Natural killer cell (primary cell): ENCODE data around the gene JARID2. TPM values are rescaled to one million over a fixed set of nuclear protein-coding genes. Genes with fewer than 3 reads are reported as not detected.
A peak's percentile ranks its signal among the peaks of the same experiment; 100 is the strongest.

Source experiments
- ATAC-seq, 3 donors: fragments of 150-1000 bp in 2 of 3; fragments of 200-7000 bp in 1 of 3; cut with Tn5 transposase; 1 replicate in 1 of 3; 2 replicates in 2 of 3; pipeline ENCODE4 v1.10.0; 2021; ENCODE audit warnings: mild to moderate bottlenecking in 2 of 3, moderate library complexity in 2 of 3
- DNase-seq, 2 donors: peaks; one replicate each; pipeline versions ENCODE4 v3.0.0 to v3.0.0-alpha.2; 2013 to 2021; ENCODE audit warnings: mixed read lengths in 1 of 2
- H3K27ac ChIP-seq: one replicate; pipeline ENCODE4 v1.5.1; 2013; ENCODE audit warnings: mild to moderate bottlenecking, low read length
- H3K27me3 ChIP-seq: one replicate; pipeline ENCODE4 v1.6.1; 2013; ENCODE audit warnings: low read length; ENCODE audit not compliant: control insufficient read depth, insufficient read depth
- H3K36me3 ChIP-seq: one replicate; pipeline ENCODE4 v1.6.1; 2013; ENCODE audit warnings: low read length; ENCODE audit not compliant: control insufficient read depth, insufficient read depth
- H3K4me1 ChIP-seq: one replicate; pipeline ENCODE4 v1.6.1; 2013; ENCODE audit warnings: low read length; ENCODE audit not compliant: control insufficient read depth, insufficient read depth
- H3K4me3 ChIP-seq: one replicate; pipeline ENCODE4 v1.5.1; 2013; ENCODE audit warnings: low read length
- H3K9me3 ChIP-seq: one replicate; pipeline ENCODE4 v1.6.1; 2013; ENCODE audit warnings: low read length; ENCODE audit not compliant: control insufficient read depth, insufficient read depth
- H3K27ac Mint-ChIP-seq, 2 donors: one replicate each; pipeline ENCODE4 v1.8.0; 2022; ENCODE audit warnings: mild to moderate bottlenecking in 2 of 2, mixed read lengths in 2 of 2, moderate library complexity in 1 of 2
- H3K27me3 Mint-ChIP-seq, 2 donors: one replicate each; pipeline ENCODE4 v1.8.0; 2022; ENCODE audit warnings: low read depth in 2 of 2, mixed read lengths in 2 of 2
- H3K36me3 Mint-ChIP-seq: one replicate; pipeline ENCODE4 v1.8.0; 2022; ENCODE audit warnings: mixed read lengths
- H3K4me1 Mint-ChIP-seq, 2 donors: one replicate each; pipeline ENCODE4 v1.8.0; 2022; ENCODE audit warnings: mixed read lengths in 2 of 2
- H3K4me3 Mint-ChIP-seq: one replicate; pipeline ENCODE4 v1.8.0; 2022; ENCODE audit warnings: mild to moderate bottlenecking, moderate library complexity, mixed read lengths
- H3K9me3 Mint-ChIP-seq, 2 donors: one replicate each; pipeline ENCODE4 v1.8.0; 2022; ENCODE audit warnings: mixed read lengths in 2 of 2
- WGBS: methylation state at CpG from one replicate; pipeline ENCODE4 v1.1.7; 2013; ENCODE audit warnings: missing lambda C conversion rate; ENCODE audit not compliant: insufficient coverage; 5-methylcytosine and 5-hydroxymethylcytosine counted together
- intact Hi-C: fragments of 100-400 bp; cut with micrococcal nuclease; formaldehyde crosslinking; loops from one replicate; pipeline ENCODE4 v1.14.2; 2022
- total RNA-seq, 4 donors: library from RNA; stranded (reverse); fragments of 120-200 nt in 1 of 4; gene quantifications; one replicate each; pipeline versions ENCODE4 v1.2.3 to v1.2.4, GENCODE V29; 2013 to 2022
- TF ChIP-seq, protein P1 (sequence below): fragments of 200-600 bp; IDR thresholded peaks from one replicate; pipeline ENCODE4 v1.8.0; 2022; ENCODE audit warnings: antibody characterized with exemption

Gene JARID2
- total RNA-seq, 3 donors from 2014 or later (not counting 1 experiment from before 2014, with no cell fraction given), result 49.9 to 60.9 (median 60.5) TPM

DNA sequence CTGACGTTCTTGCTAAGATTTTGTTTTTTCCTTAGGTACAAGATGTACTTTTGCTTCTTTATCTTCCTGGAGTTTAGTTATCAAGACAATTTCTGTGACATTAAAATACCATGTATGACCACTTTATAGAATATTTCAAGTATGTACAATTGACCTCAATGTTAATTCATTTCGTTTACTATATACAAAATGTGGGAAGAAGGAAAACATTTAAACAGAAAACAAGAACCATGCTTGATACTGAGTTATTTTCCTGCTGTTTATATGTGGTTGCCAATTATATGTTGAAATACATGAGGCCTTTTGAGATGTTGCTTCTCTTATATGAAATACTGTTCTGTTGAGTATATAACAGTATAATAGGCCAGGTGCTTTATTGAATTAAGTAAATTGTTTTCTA, 184.3 kb downstream of the JARID2 start:
- TF ChIP-seq, protein P1, sequence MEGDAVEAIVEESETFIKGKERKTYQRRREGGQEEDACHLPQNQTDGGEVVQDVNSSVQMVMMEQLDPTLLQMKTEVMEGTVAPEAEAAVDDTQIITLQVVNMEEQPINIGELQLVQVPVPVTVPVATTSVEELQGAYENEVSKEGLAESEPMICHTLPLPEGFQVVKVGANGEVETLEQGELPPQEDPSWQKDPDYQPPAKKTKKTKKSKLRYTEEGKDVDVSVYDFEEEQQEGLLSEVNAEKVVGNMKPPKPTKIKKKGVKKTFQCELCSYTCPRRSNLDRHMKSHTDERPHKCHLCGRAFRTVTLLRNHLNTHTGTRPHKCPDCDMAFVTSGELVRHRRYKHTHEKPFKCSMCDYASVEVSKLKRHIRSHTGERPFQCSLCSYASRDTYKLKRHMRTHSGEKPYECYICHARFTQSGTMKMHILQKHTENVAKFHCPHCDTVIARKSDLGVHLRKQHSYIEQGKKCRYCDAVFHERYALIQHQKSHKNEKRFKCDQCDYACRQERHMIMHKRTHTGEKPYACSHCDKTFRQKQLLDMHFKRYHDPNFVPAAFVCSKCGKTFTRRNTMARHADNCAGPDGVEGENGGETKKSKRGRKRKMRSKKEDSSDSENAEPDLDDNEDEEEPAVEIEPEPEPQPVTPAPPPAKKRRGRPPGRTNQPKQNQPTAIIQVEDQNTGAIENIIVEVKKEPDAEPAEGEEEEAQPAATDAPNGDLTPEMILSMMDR, result no peak
- Mint-ChIP-seq H3K27me3 (no peaks in the 10 kb centered on the region), H3K4me1 (peaks cover 95 to 96% of the 10 kb centered on the region in 2 donors), H3K9me3 (no peaks in the 10 kb centered on the region), H3K27ac (peak overlapping the region in 1 of 2 donors; percentile 56), H3K36me3 (no peaks in the 10 kb centered on the region), H3K4me3 (no peak overlapping the region)
- no peak for DNase-seq
- Histone ChIP-seq H3K27me3 (no peaks in the 10 kb centered on the region), H3K4me1 (peaks cover 42% of the 10 kb centered on the region), H3K27ac (no peak overlapping the region), H3K4me3 (no peak overlapping the region), H3K36me3 (no peaks in the 10 kb centered on the region), H3K9me3 (no peaks in the 10 kb centered on the region)
- no CpG with 5 or more reads among the region's 2 CpGs for WGBS
- intact Hi-C loops, result no loop called here
- ATAC-seq, result no peak

DNA sequence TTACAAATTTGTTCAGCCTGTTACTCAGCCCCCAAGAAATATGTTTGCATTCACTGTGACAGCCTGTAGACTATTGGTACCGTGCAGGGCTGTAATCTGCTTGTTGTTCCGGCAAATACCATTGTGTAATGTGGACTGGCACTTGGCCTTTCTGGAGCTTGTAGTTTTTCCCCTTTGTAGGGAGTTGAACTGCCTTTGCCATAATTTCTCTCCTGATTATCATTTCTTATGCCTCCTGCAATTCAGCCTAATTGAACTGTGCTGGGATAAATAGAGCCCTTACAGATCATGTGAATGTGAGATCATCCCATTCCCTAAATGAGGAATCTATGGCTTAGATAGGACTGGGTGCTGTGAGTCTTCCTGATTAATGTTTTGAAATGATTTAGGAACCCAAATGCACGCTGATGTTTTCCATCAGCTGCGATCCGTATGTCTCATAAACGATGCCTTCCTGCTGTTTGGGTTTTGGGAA, 185.1 kb downstream of the JARID2 start:
- Histone ChIP-seq H3K4me3 (no peak overlapping the region), H3K9me3 (no peaks in the 10 kb centered on the region), H3K4me1 (peaks cover 44% of the 10 kb centered on the region), H3K36me3 (no peaks in the 10 kb centered on the region), H3K27ac (no peak overlapping the region), H3K27me3 (no peaks in the 10 kb centered on the region)
- 97% methylated on average over 6 of the region's 6 CpGs for WGBS
- no peak for ATAC-seq
- TF ChIP-seq, protein P1, result no peak
- no peak for DNase-seq
- Mint-ChIP-seq H3K4me3 (no peak overlapping the region), H3K4me1 (peaks cover 90 to 91% of the 10 kb centered on the region in 2 donors), H3K27ac (peak overlapping the region; percentile 56 to 82), H3K9me3 (no peaks in the 10 kb centered on the region), H3K27me3 (no peaks in the 10 kb centered on the region), H3K36me3 (no peaks in the 10 kb centered on the region)
- intact Hi-C loops, result no loop called here

DNA sequence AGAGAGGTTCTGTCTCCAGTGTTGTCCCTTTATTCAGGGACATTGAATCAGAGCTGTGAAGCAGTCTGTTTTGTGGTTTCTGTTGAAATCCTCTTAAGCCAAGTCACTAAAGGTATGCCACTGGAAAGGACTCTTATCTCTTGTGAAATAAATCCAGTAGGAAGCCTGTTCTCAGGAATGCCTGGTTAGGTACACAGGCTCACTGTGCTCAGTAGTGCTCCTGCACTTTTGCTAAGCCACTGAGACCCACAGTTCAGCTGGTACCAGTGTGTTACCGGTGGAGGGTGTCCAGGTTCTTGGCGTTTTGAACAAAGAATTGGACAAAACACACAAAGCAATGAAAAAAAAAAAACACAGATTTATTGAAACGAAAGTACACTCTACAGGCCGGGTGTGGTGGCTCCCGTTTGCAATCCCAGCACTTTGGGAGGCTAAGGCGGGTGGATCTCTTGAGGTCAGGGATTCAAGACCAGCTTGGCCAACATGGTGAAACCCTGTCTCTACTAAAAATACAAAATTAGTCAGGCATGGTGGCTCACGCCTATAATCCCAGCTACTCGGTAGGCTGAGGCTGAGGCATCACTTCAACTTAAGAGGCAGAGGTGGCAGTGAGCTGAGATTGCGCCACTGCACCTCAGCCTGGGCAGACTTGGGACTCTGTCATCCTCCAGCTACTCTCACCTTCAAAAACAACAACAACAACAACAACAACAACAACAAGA, 186.1 kb downstream of the JARID2 start:
- peaks cover 48% of the 10 kb centered on the region for H3K4me1 ChIP-seq
- H3K27me3 ChIP-seq, result no peaks in the 10 kb centered on the region
- ATAC-seq, result no peak
- H3K27ac ChIP-seq, result no peak overlapping the region
- peak overlapping the region; percentile 56 to 82 for H3K27ac Mint-ChIP-seq
- no peaks in the 10 kb centered on the region for H3K9me3 Mint-ChIP-seq
- no peak for DNase-seq
- H3K9me3 ChIP-seq, result no peaks in the 10 kb centered on the region
- intact Hi-C loops, result no loop called here
- no peaks in the 10 kb centered on the region for H3K36me3 ChIP-seq
- H3K27me3 Mint-ChIP-seq, result no peaks in the 10 kb centered on the region
- TF ChIP-seq, protein P1, result no peak
- peaks cover 90 to 92% of the 10 kb centered on the region in 2 donors for H3K4me1 Mint-ChIP-seq
- no peak overlapping the region for H3K4me3 ChIP-seq
- H3K4me3 Mint-ChIP-seq, result no peak overlapping the region
- WGBS, result 80% methylated on average over 9 of the region's 9 CpGs
- no peaks in the 10 kb centered on the region for H3K36me3 Mint-ChIP-seq

DNA sequence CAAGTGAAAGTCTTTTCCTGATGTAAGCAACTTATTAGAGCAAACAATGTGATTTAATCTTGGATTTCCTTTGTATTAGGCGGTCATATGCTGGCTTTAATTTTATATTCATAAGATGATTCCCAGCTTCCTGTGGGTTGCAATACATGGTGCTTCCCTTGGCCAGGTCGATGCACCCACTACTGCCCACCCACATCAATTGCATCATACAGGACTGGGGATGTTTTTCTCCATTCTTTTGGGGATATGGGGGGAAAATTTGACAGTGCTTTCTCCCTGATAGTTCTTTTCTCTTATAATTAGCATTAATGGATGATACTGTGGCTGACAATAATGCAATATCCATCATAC, 187.6 kb downstream of the JARID2 start:
- Histone ChIP-seq H3K4me1 (peaks cover 44% of the 10 kb centered on the region), H3K36me3 (no peaks in the 10 kb centered on the region), H3K9me3 (no peaks in the 10 kb centered on the region), H3K27ac (no peak overlapping the region), H3K4me3 (no peak overlapping the region), H3K27me3 (no peaks in the 10 kb centered on the region)
- H3K4me1 Mint-ChIP-seq, result peaks cover 90 to 92% of the 10 kb centered on the region in 2 donors
- no peaks in the 10 kb centered on the region for H3K36me3 Mint-ChIP-seq
- WGBS, result no CpG with 5 or more reads among the region's 2 CpGs
- no peaks in the 10 kb centered on the region for H3K9me3 Mint-ChIP-seq
- TF ChIP-seq, protein P1, result no peak
- peak overlapping the region; percentile 14 for H3K4me3 Mint-ChIP-seq
- H3K27me3 Mint-ChIP-seq, result no peaks in the 10 kb centered on the region
- H3K27ac Mint-ChIP-seq, result peak overlapping the region; percentile 82 to 90
- DNase-seq (no peak), ATAC-seq (no peak)
- intact Hi-C loops, result no loop called here
